IMR-90 (cell line): Measurements from ENCODE around the gene LRCOL1. TPM values are rescaled to one million over a fixed set of nuclear protein-coding genes. Genes with fewer than 3 reads are reported as not detected.

Experiments used
- ATAC-seq: fragments of 200-7000 bp; cut with Tn5 transposase; 2 replicates; pipeline ENCODE4 v1.9.1; 2020; ENCODE audit warnings: low read depth, mild to moderate bottlenecking, moderate library complexity
- BruUV-seq: library from RNA; stranded (reverse); fragments of 400-500 nt; replicated peaks from 2 replicates; lab custom pipeline; 2021; lab: Mats Ljungman, UMichigan
- CTCF ChIA-PET: fragments of 300-600 bp; formaldehyde crosslinking; extraction: SDS; loops from one replicate; lab custom pipeline; 2021; ENCODE audit warnings: antibody characterized with exemption; lab: Yijun Ruan, JAX
- POLR2A ChIA-PET: fragments of 300-600 bp; sonication (Branson Sonifier 250); formaldehyde crosslinking; loops from one replicate; lab custom pipeline; 2022; ENCODE audit warnings: antibody characterized with exemption; ENCODE audit not compliant: unreplicated experiment; lab: Charles Lee
- DNase-seq: peaks from one replicate; pipeline ENCODE4 v3.0.0; 2013
- H2AFZ ChIP-seq: replicated peaks from 2 replicates; pipeline ENCODE3; 2013; ENCODE audit warnings: low read length, mild to moderate bottlenecking; ENCODE audit not compliant: poor library complexity
- H2AK5ac ChIP-seq: 2 replicates; pipeline ENCODE4 v1.6.1; 2013; ENCODE audit warnings: low read depth, low read length, inconsistent platforms
- H2AK9ac ChIP-seq: replicated peaks from 2 replicates; pipeline ENCODE3; 2013; ENCODE audit warnings: mild to moderate bottlenecking, low read depth, low read length, moderate library complexity; ENCODE audit not compliant: poor library complexity
- H2BK120ac ChIP-seq: 2 replicates; pipeline ENCODE4 v1.6.1; 2013; ENCODE audit warnings: low read depth, low read length, inconsistent platforms
- H2BK15ac ChIP-seq: 3 replicates; pipeline ENCODE4 v1.6.1; 2013; ENCODE audit warnings: low read depth, low read length, inconsistent platforms
- H2BK20ac ChIP-seq: 2 replicates; pipeline ENCODE4 v1.6.1; 2013; ENCODE audit warnings: low read depth, mild to moderate bottlenecking, inconsistent platforms, low read length, moderate library complexity
- H2BK5ac ChIP-seq: 2 replicates; pipeline ENCODE4 v1.6.1; 2013; ENCODE audit warnings: mild to moderate bottlenecking, low read depth, low read length, inconsistent platforms; ENCODE audit not compliant: poor library complexity, severe bottlenecking
- H3K14ac ChIP-seq: replicated peaks from 2 replicates; pipeline ENCODE4 v1.6.1; 2013; ENCODE audit warnings: low read depth, low read length, inconsistent platforms
- H3K18ac ChIP-seq: 2 replicates; pipeline ENCODE4 v1.6.1; 2013; ENCODE audit warnings: low read depth, low read length, control low read depth
- H3K23ac ChIP-seq: 2 replicates; pipeline ENCODE4 v1.6.1; 2013; ENCODE audit warnings: low read depth, low read length, inconsistent platforms
- H3K27ac ChIP-seq: 2 replicates; pipeline ENCODE4 v1.5.1; 2013; ENCODE audit warnings: mild to moderate bottlenecking, control low read depth, low read length; ENCODE audit not compliant: insufficient read depth
- H3K27me3 ChIP-seq: 2 replicates; pipeline ENCODE4 v1.6.1; 2013; ENCODE audit warnings: low read length; ENCODE audit not compliant: control insufficient read depth, insufficient read depth
- H3K36me3 ChIP-seq: 2 replicates; pipeline ENCODE4 v1.6.1; 2013; ENCODE audit warnings: low read length, mixed read lengths; ENCODE audit not compliant: control insufficient read depth, insufficient read depth
- H3K4ac ChIP-seq: 2 replicates; pipeline ENCODE4 v1.6.1; 2013; ENCODE audit warnings: low read depth, low read length, inconsistent platforms
- H3K4me1 ChIP-seq: 2 replicates; pipeline ENCODE4 v1.6.1; 2013; ENCODE audit warnings: low read length, mixed read lengths; ENCODE audit not compliant: control insufficient read depth, insufficient read depth
- H3K4me2 ChIP-seq: 2 replicates; pipeline ENCODE4 v1.6.1; 2013; ENCODE audit warnings: low read depth, mild to moderate bottlenecking, control low read depth, low read length, moderate library complexity
- H3K4me3 ChIP-seq: 2 replicates; pipeline ENCODE4 v1.5.1; 2013; ENCODE audit warnings: low read depth, mild to moderate bottlenecking, control low read depth, low read length, moderate library complexity; ENCODE audit not compliant: insufficient read depth
- H3K56ac ChIP-seq: 2 replicates; pipeline ENCODE4 v1.6.1; 2013; ENCODE audit warnings: low read length, inconsistent platforms; ENCODE audit not compliant: insufficient read depth; ENCODE audit errors: extremely low read depth
- H3K79me1 ChIP-seq, 2 experiments: 2 replicates each; pipeline ENCODE4 v1.6.1; 2013; ENCODE audit warnings: low read length in 2 of 2, inconsistent platforms in 1 of 2, low read depth in 1 of 2
- H3K9ac ChIP-seq: 2 replicates; pipeline ENCODE4 v1.6.1; 2013; ENCODE audit warnings: low read depth, low read length, control low read depth
- H3K9me1 ChIP-seq: 2 replicates; pipeline ENCODE4 v1.6.1; 2013; ENCODE audit warnings: low read length, inconsistent platforms; ENCODE audit not compliant: insufficient read depth
- H3K9me3 ChIP-seq: 2 replicates; pipeline ENCODE4 v1.6.1; 2013; ENCODE audit warnings: low read length; ENCODE audit not compliant: control insufficient read depth, insufficient read depth
- H4K20me1 ChIP-seq: 2 replicates; pipeline ENCODE4 v1.6.1; 2013; ENCODE audit warnings: low read length, inconsistent platforms; ENCODE audit not compliant: insufficient read depth
- H4K5ac ChIP-seq: 2 replicates; pipeline ENCODE4 v1.6.1; 2013; ENCODE audit warnings: mild to moderate bottlenecking, low read depth, low read length, control low read depth
- H4K8ac ChIP-seq, 2 experiments: 2 replicates each; pipeline ENCODE4 v1.6.1; 2013; ENCODE audit warnings: low read depth in 2 of 2, low read length in 2 of 2, control low read depth in 1 of 2, inconsistent platforms in 1 of 2
- H4K91ac ChIP-seq: 2 replicates; pipeline ENCODE4 v1.6.1; 2013; ENCODE audit warnings: low read depth, low read length, inconsistent platforms; ENCODE audit not compliant: insufficient read depth
- NFE2L2 ChIP-seq: fragments of 150-350 bp; IDR thresholded peaks from 2 replicates; pipeline ENCODE4 v1.6.1; 2016; ENCODE audit warnings: low read depth, mild to moderate bottlenecking, low read length
- RCOR1 ChIP-seq: IDR thresholded peaks from 2 replicates; pipeline ENCODE4 v1.6.1; 2012; ENCODE audit warnings: mild to moderate bottlenecking, low read length, improper control_type of control experiment; ENCODE audit not compliant: insufficient replicate concordance
- WGBS, 2 experiments: methylation state at CpG; one replicate each; pipeline versions ENCODE4 v1.1.5 to v1.1.7; 2013; ENCODE audit warnings: missing lambda C conversion rate in 2 of 2; ENCODE audit not compliant: insufficient read length in 1 of 2; ENCODE audit errors: extremely low coverage in 2 of 2; 5-methylcytosine and 5-hydroxymethylcytosine counted together
- dilution Hi-C: fragments of 300-500 bp; cut with HindIII; formaldehyde crosslinking; loops from one replicate; pipeline ENCODE4 v1.14.3; 2018; ENCODE audit warnings: low sequenced_read_pairs; ENCODE audit not compliant: unreplicated experiment
- in situ Hi-C: fragments of 300-500 bp; cut with MboI; formaldehyde crosslinking; loops from 3 replicates; pipeline ENCODE4 v1.14.3; 2019; ENCODE audit warnings: low sequenced_read_pairs, inconsistent platforms, mixed read lengths
- intact Hi-C: fragments of 100-400 bp; cut with micrococcal nuclease; formaldehyde crosslinking; loops from 2 replicates; pipeline ENCODE4 v1.10.0; 2022
- polyA plus RNA-seq, 3 experiments: library from polyadenylated mRNA; depleted of rRNA; stranded (reverse); fragments of >200 nt; gene quantifications; 2 replicates each; pipeline ENCODE4 v1.2.3, GENCODE V29; 2012; ENCODE audit warnings: low replicate concordance in 1 of 3
- total RNA-seq: library from RNA; depleted of rRNA; stranded (reverse); fragments of >200 nt; gene quantifications from 2 replicates; pipeline ENCODE4 v1.2.3, GENCODE V29; 2012

The LRCOL1 gene
- total and polyA plus RNA-seq, 2 of the 4 experiments (the other 2 are of a cell fraction) = 1.0 TPM; not detected in 1

GRCh38 chr12:132593071-132593470, 17.3 kb downstream of the LRCOL1 start:
- H2AK9ac ChIP-seq = no peak overlapping the region
- POLR2A ChIA-PET = no interaction called here
- no peak overlapping the region for H2BK15ac ChIP-seq
- no TSS peak for BruUV-seq
- H3K4ac ChIP-seq = no peak overlapping the region
- WGBS, 2 experiments = 65% methylated on average over 4 of the region's 21 CpGs; no CpG with 5 or more reads in 1 of the 2 experiments
- in situ Hi-C loops (no loop called here), intact Hi-C loops (no loop called here), dilution Hi-C loops (no loop called here)
- H4K91ac ChIP-seq = no peak overlapping the region
- H3K4me3 ChIP-seq = no peak overlapping the region
- no peak overlapping the region for H2AK5ac ChIP-seq
- H3K79me1 ChIP-seq = no peaks in the 10 kb centered on the region
- peaks cover 5% of the 10 kb centered on the region; the same call in 1 of the 2 replicates for H3K9me3 ChIP-seq
- TF ChIP-seq RCOR1 = no peak
- no peak for TF ChIP-seq NFE2L2
- H3K4me1 ChIP-seq = peaks cover 4% of the 10 kb centered on the region; the same call in 1 of the 2 replicates
- H3K27me3 ChIP-seq = peaks cover 6% of the 10 kb centered on the region; the same call in 1 of the 2 replicates
- no peak overlapping the region for H3K14ac ChIP-seq
- H3K9me1 ChIP-seq = 0 out of 2 replicates have a peak, but pooled peaks cover 7% of the 10 kb centered on the region
- H3K23ac ChIP-seq = no peak overlapping the region
- CTCF ChIA-PET = no interaction called here
- DNase-seq (no peak), ATAC-seq (no peak)
- H2BK20ac ChIP-seq = no peak overlapping the region
- no peak overlapping the region for H4K5ac ChIP-seq
- H2BK5ac ChIP-seq = no peak overlapping the region
- H4K8ac ChIP-seq = no peak overlapping the region
- H3K27ac ChIP-seq = no peak overlapping the region
- H3K56ac ChIP-seq = no peak overlapping the region
- no peak overlapping the region for H2BK120ac ChIP-seq
- H2AFZ ChIP-seq = no peak overlapping the region
- H4K20me1 ChIP-seq = no peaks in the 10 kb centered on the region
- H3K36me3 ChIP-seq = no peaks in the 10 kb centered on the region
- H3K18ac ChIP-seq = no peak overlapping the region
- H3K9ac ChIP-seq = no peak overlapping the region
- no peak overlapping the region for H3K4me2 ChIP-seq
